ENCODE results near the gene PCOLCE2. TPM values are rescaled to one million over a fixed set of nuclear protein-coding genes. Genes with fewer than 3 reads are reported as not detected.

Gene PCOLCE2
- total RNA-seq, 1 donor from 2014 or later = 2.7 TPM

DNA sequence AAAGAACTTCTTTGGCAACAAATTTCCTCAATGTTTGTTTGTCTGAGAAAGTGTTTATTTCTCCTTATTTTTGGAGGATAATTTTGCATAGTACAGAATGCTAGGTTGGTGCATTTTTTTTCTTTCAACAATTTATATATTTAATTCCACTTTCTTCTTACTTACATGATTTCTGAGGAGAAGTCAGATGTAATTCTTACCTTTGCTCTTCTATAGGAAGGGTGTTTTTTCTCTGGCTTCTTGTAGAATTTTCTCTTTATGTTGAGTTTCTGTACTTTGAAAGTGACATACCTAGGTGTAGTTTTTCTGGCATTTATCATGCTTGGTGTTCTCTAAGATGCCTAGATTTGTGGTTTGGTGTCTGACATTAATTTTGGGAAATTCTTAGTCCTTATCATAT, 34.8 kb upstream of the PCOLCE2 start:
- TF ChIP-seq, protein P1, sequence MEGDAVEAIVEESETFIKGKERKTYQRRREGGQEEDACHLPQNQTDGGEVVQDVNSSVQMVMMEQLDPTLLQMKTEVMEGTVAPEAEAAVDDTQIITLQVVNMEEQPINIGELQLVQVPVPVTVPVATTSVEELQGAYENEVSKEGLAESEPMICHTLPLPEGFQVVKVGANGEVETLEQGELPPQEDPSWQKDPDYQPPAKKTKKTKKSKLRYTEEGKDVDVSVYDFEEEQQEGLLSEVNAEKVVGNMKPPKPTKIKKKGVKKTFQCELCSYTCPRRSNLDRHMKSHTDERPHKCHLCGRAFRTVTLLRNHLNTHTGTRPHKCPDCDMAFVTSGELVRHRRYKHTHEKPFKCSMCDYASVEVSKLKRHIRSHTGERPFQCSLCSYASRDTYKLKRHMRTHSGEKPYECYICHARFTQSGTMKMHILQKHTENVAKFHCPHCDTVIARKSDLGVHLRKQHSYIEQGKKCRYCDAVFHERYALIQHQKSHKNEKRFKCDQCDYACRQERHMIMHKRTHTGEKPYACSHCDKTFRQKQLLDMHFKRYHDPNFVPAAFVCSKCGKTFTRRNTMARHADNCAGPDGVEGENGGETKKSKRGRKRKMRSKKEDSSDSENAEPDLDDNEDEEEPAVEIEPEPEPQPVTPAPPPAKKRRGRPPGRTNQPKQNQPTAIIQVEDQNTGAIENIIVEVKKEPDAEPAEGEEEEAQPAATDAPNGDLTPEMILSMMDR (IDR thresholded peaks at IDR 0.05) = no peak
- H3K27ac Mint-ChIP-seq (ENCODE audit: unreplicated experiment) = no peak overlapping the region
- peaks cover 7% of the 10 kb centered on the region for H3K36me3 Mint-ChIP-seq (ENCODE audit: low read depth)
- peaks cover 2% of the 10 kb centered on the region for H3K27me3 Mint-ChIP-seq (ENCODE audit: low read depth)
- no peak overlapping the region for H3K4me3 Mint-ChIP-seq (ENCODE audit: unreplicated experiment)
- DNase-seq (ENCODE audit: low spot score) = no peak
- peaks cover 14% of the 10 kb centered on the region for H3K9me3 Mint-ChIP-seq (ENCODE audit: low read depth)
- no peaks in the 10 kb centered on the region for H3K4me1 Mint-ChIP-seq (ENCODE audit: low read depth)

GRCh38 chr3:142916605-142917004, 27.7 kb upstream of the PCOLCE2 start:
- TF ChIP-seq, protein P1 (IDR thresholded peaks at IDR 0.05) = no peak
- H3K4me3 Mint-ChIP-seq (ENCODE audit: unreplicated experiment) = no peak overlapping the region
- peaks cover 7% of the 10 kb centered on the region for H3K27me3 Mint-ChIP-seq (ENCODE audit: low read depth)
- no peaks in the 10 kb centered on the region for H3K4me1 Mint-ChIP-seq (ENCODE audit: low read depth)
- H3K27ac Mint-ChIP-seq (ENCODE audit: unreplicated experiment) = no peak overlapping the region
- no peaks in the 10 kb centered on the region for H3K9me3 Mint-ChIP-seq (ENCODE audit: low read depth)
- peaks cover 1% of the 10 kb centered on the region for H3K36me3 Mint-ChIP-seq (ENCODE audit: low read depth)
- DNase-seq (ENCODE audit: low spot score) = no peak

DNA sequence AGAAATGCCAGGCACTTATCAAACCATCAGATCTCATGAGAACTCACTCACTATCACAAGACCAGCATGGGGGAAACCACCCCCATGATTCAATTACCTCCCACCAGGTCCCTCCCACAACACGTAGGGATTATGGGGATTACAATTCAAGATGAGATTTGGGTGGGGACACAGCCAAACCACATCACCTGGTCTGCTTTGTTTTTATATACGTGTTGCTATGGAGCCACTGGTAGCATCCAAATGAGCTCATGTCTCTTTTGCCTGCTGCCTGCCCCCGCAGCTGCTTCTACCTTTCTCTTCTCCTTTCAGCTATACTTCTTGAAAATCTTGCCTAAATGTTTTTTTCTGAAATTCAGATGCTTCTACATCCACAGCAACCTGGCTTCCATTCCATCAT, 26.8 kb upstream of the PCOLCE2 start:
- Mint-ChIP-seq H3K4me3 (ENCODE audit: unreplicated experiment) (no peak overlapping the region), H3K27me3 (ENCODE audit: low read depth) (peaks cover 7% of the 10 kb centered on the region), H3K36me3 (ENCODE audit: low read depth) (peaks cover 1% of the 10 kb centered on the region), H3K4me1 (ENCODE audit: low read depth) (no peaks in the 10 kb centered on the region), H3K27ac (ENCODE audit: unreplicated experiment) (no peak overlapping the region), H3K9me3 (ENCODE audit: low read depth) (no peaks in the 10 kb centered on the region)
- DNase-seq (ENCODE audit: low spot score) = no peak
- TF ChIP-seq, protein P1 (IDR thresholded peaks at IDR 0.05) = no peak

- DNase-seq (ENCODE audit: low spot score) = no peak
- TF ChIP-seq, protein P1 (IDR thresholded peaks at IDR 0.05) = no peak
- H3K4me3 Mint-ChIP-seq (ENCODE audit: unreplicated experiment) = no peak overlapping the region
- H3K27me3 Mint-ChIP-seq (ENCODE audit: low read depth) = peaks cover 7% of the 10 kb centered on the region
- peaks cover 3% of the 10 kb centered on the region for H3K4me1 Mint-ChIP-seq (ENCODE audit: low read depth)
- H3K36me3 Mint-ChIP-seq (ENCODE audit: low read depth) = no peaks in the 10 kb centered on the region
- no peaks in the 10 kb centered on the region for H3K9me3 Mint-ChIP-seq (ENCODE audit: low read depth)
- H3K27ac Mint-ChIP-seq (ENCODE audit: unreplicated experiment) = no peak overlapping the region
Observed at GRCh38 chr3:142914286-142914811, 25.5 kb upstream of the PCOLCE2 start.

DNA sequence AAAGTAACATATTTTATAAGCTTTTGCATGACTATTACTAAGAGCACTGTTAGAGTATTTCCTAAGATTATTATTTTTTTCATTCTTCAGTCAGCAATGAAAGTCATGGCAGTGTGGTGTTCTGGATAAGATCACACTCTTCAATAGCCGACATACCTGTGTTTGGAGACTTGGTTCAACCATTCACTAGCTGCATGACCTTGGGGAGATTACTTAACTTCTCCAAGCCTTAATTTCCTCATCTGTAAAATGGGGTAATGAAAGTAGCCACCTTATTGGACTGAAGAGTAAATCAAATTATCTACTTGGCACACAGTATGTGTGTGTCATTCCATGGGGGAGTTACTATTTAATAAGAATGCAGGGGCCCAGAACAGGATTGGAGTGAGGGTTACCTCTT, 24.5 kb upstream of the PCOLCE2 start:
- peaks cover 7% of the 10 kb centered on the region for H3K27me3 Mint-ChIP-seq (ENCODE audit: low read depth)
- no peak overlapping the region for H3K4me3 Mint-ChIP-seq (ENCODE audit: unreplicated experiment)
- peaks cover 4% of the 10 kb centered on the region for H3K4me1 Mint-ChIP-seq (ENCODE audit: low read depth)
- no peaks in the 10 kb centered on the region for H3K36me3 Mint-ChIP-seq (ENCODE audit: low read depth)
- DNase-seq (ENCODE audit: low spot score) = no peak
- no peak overlapping the region for H3K27ac Mint-ChIP-seq (ENCODE audit: unreplicated experiment)
- TF ChIP-seq, protein P1 (IDR thresholded peaks at IDR 0.05) = no peak
- H3K9me3 Mint-ChIP-seq (ENCODE audit: low read depth) = no peaks in the 10 kb centered on the region
